ENCODE measurements around the gene WBP1L. TPM values are rescaled to one million over a fixed set of nuclear protein-coding genes. Genes with fewer than 3 reads are reported as not detected.

Gene WBP1L
- polyA plus RNA-seq, 3 donors: 24.8 to 43.0 (median 38.3) TPM

DNA sequence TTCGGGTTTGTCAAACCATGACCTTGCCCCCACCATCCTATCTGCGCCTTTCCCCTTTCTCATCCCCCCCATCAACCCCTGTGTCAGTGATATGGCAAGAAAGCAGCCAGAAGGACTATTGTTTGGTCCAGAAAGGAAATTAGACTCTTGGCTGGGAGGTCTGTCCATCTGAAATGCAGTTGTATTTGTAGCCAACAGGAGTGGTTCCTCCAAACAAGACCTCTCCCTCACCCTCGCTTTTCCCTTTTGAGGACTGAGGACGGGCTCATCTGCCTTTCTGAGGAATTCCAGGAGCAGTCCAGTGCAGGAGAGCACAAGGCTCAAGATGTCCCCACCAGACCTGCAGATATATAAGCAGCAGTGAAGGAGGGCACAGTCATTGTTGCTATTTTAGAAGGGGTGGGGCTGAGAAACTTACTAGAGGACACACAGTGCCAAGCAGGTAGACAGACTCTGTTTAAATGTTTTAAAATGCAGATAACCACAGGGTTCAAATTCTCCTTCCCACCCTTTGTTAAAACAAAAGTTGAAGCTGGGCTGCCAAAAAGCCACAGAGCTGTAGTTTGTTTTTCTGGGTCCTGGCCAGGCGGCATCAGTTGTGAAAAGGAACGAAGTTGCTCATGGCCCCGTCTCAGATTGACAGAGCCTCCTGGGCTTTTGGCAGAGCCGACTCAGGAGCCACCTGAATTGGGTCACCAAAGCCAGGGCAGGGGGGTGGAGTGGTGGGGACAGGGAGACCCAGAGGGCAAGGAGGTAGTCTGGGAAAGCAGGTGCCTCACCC lies 56.1 kb downstream of the WBP1L start:
- peaks cover 52 to 56% of the 10 kb centered on the region in 2 donors for H3K4me1 ChIP-seq (ENCODE audit: control insufficient read depth in 1 of 2, insufficient read depth in 2 of 2, low read length in 2 of 2)
- no peaks in the 10 kb centered on the region for H3K27me3 ChIP-seq (ENCODE audit: control insufficient read depth in 2 of 2, insufficient read depth in 2 of 2, low read length in 2 of 2)
- no peak overlapping the region for H2AFZ ChIP-seq (ENCODE audit: insufficient read depth, low read depth, low read length, poor library complexity, severe bottlenecking)
- 79% methylated on average over 4 of the region's 8 CpGs for WGBS (ENCODE audit: insufficient coverage)
- H3K9ac ChIP-seq (ENCODE audit: insufficient read depth, low read length, poor library complexity, severe bottlenecking): no peak overlapping the region
- Mint-ChIP-seq H3K9me3 (peaks cover 0 to 2% (median 0%) of the 10 kb centered on the region in 7 donors), H3K4me1 (peaks cover 62% of the 10 kb centered on the region), H3K36me3 (peaks cover 55 to 67% of the 10 kb centered on the region in 2 donors), H3K4me3 (no peak overlapping the region), H3K27ac (peak overlapping the region; percentile 19 to 78 (median 57)), H3K27me3 (ENCODE audit: low read depth in 3 of 3) (no peaks in the 10 kb centered on the region)
- TF ChIP-seq CTCF (IDR thresholded peaks at IDR 0.05): no peak
- H3K36me3 ChIP-seq (replicated peaks in 1 of 2; ENCODE audit: control insufficient read depth in 1 of 2, insufficient read depth in 2 of 2, low read length in 2 of 2): peaks cover 39 to 52% of the 10 kb centered on the region in 2 donors
- no peak overlapping the region for H3K4me3 ChIP-seq (replicated peaks in 1 of 3; ENCODE audit: low read depth in 2 of 3, low read length in 3 of 3)
- H3K27ac ChIP-seq (ENCODE audit: low read depth in 1 of 2, low read length in 2 of 2): peak overlapping the region in 1 of 2 donors; percentile 47
- H3K9me3 ChIP-seq (replicated peaks in 1 of 2; ENCODE audit: control insufficient read depth in 1 of 2, insufficient read depth in 1 of 2, low read length in 2 of 2): no peaks in the 10 kb centered on the region
- DNase-seq: no peak
- intact Hi-C loops (cut with micrococcal nuclease): loop anchor here in 1 of 2 donors (10.0 kb wide), 1 partner anchor 45 kb away; no protein-coding TSS in a partner anchor
- H4K20me1 ChIP-seq (ENCODE audit: insufficient read depth, low read length): no peaks in the 10 kb centered on the region
- peaks cover 42% of the 10 kb centered on the region for H3K79me2 ChIP-seq (ENCODE audit: insufficient read depth, low read length)
- no peak overlapping the region for H3K4me2 ChIP-seq (replicated peaks; ENCODE audit: extremely low read depth, low read length, poor library complexity, severe bottlenecking)

GRCh38 chr10:102800611-102801335 lies 57.0 kb downstream of the WBP1L start:
- Mint-ChIP-seq H3K27ac (peak overlapping the region in 6 of 7 donors; percentile 13 to 90 (median 77)), H3K27me3 (ENCODE audit: low read depth in 3 of 3) (no peaks in the 10 kb centered on the region), H3K4me3 (no peak overlapping the region), H3K9me3 (peaks cover 0 to 2% (median 0%) of the 10 kb centered on the region in 7 donors), H3K36me3 (peaks cover 60 to 74% of the 10 kb centered on the region in 2 donors), H3K4me1 (peaks cover 54% of the 10 kb centered on the region)
- WGBS (ENCODE audit: insufficient coverage): 100% methylated on average over 3 of the region's 10 CpGs
- TF ChIP-seq CTCF (IDR thresholded peaks at IDR 0.05): no peak
- H3K4me2 ChIP-seq (replicated peaks; ENCODE audit: extremely low read depth, low read length, poor library complexity, severe bottlenecking): no peak overlapping the region
- intact Hi-C loops (cut with micrococcal nuclease): loop anchor here in 1 of 2 donors (10.0 kb wide), 1 partner anchor 46 kb away; no protein-coding TSS in a partner anchor
- no peak overlapping the region for H3K4me3 ChIP-seq (replicated peaks in 1 of 3; ENCODE audit: low read depth in 2 of 3, low read length in 3 of 3)
- peaks cover 39 to 59% of the 10 kb centered on the region in 2 donors for H3K36me3 ChIP-seq (replicated peaks in 1 of 2; ENCODE audit: control insufficient read depth in 1 of 2, insufficient read depth in 2 of 2, low read length in 2 of 2)
- H4K20me1 ChIP-seq (ENCODE audit: insufficient read depth, low read length): no peaks in the 10 kb centered on the region
- no peak overlapping the region for H2AFZ ChIP-seq (ENCODE audit: insufficient read depth, low read depth, low read length, poor library complexity, severe bottlenecking)
- H3K9me3 ChIP-seq (replicated peaks in 1 of 2; ENCODE audit: control insufficient read depth in 1 of 2, insufficient read depth in 1 of 2, low read length in 2 of 2): no peaks in the 10 kb centered on the region
- DNase-seq: no peak
- H3K9ac ChIP-seq (ENCODE audit: insufficient read depth, low read length, poor library complexity, severe bottlenecking): no peak overlapping the region
- no peaks in the 10 kb centered on the region for H3K27me3 ChIP-seq (ENCODE audit: control insufficient read depth in 2 of 2, insufficient read depth in 2 of 2, low read length in 2 of 2)
- H3K79me2 ChIP-seq (ENCODE audit: insufficient read depth, low read length): peaks cover 39% of the 10 kb centered on the region
- H3K4me1 ChIP-seq (ENCODE audit: control insufficient read depth in 1 of 2, insufficient read depth in 2 of 2, low read length in 2 of 2): peaks cover 43 to 47% of the 10 kb centered on the region in 2 donors
- H3K27ac ChIP-seq (ENCODE audit: low read depth in 1 of 2, low read length in 2 of 2): peak overlapping the region in 1 of 2 donors; percentile 47

Data from CD14-positive monocyte (primary cell).